ENCODE data around the gene NDE1. TPM values are rescaled to one million over a fixed set of nuclear protein-coding genes. Genes with fewer than 3 reads are reported as not detected.

The NDE1 gene
- total and polyA plus RNA-seq, 2 of the 8 experiments (the other 6 are each of a cell fraction or from before 2014, with no cell fraction given), result 13.3 to 41.3 TPM

DNA sequence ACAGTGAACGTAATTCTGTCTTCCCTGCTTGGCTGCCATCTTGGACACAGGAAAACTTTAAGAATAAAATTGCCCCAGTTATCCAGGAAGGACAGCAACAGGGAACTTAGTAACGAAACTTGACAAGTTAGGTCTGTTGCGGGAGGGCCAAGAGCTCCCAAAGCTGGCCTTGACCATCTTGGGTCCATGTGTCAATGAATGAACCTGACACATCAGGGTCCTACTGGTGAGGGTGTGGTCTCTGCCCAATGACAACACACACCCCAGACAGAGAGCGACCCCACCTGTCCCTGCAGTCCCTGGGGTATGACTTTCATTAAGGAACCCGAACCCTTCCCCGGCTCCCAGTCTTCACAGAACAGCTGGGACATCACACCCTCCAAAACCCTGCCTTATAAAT, 96.3 kb downstream of the NDE1 start (continued):
- TF ChIP-seq, protein P1, sequence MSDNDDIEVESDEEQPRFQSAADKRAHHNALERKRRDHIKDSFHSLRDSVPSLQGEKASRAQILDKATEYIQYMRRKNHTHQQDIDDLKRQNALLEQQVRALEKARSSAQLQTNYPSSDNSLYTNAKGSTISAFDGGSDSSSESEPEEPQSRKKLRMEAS (IDR thresholded peaks at IDR 0.05), result no peak
- no peak for TF ChIP-seq SIRT6 (IDR thresholded peaks at IDR 0.05; ENCODE audit: low read length)
- TF ChIP-seq SAP30 (IDR thresholded peaks at IDR 0.05; ENCODE audit: insufficient read depth, insufficient replicate concordance, low read length), result no peak
- no peak for TF ChIP-seq RNF2 (IDR thresholded peaks at IDR 0.05; ENCODE audit: borderline replicate concordance, low read depth, low read length, missing control alignments, poor library complexity, severe bottlenecking)
- no peak for TF ChIP-seq POLR2A (IDR thresholded peaks at IDR 0.05; ENCODE audit: control extremely low read depth in 1 of 2, low read depth in 2 of 2, low read length in 2 of 2)
- TF ChIP-seq BACH1 (IDR thresholded peaks at IDR 0.05; ENCODE audit: low read length), result no peak

Data from H1 (cell line).